OCI-M2 (cell line): ENCODE results near the gene JAGN1.
"Not testable (repeated sequence)": the region's sequence is repeated elsewhere in the genome, so short reads cannot be mapped to it uniquely, and the experiment has no call there.

Experiments
- DNase-seq: peaks from one replicate; lab custom pipeline; 2025; ENCODE audit not compliant: unreplicated experiment; lab: John Stamatoyannopoulos, UW

Gene JAGN1

DNA sequence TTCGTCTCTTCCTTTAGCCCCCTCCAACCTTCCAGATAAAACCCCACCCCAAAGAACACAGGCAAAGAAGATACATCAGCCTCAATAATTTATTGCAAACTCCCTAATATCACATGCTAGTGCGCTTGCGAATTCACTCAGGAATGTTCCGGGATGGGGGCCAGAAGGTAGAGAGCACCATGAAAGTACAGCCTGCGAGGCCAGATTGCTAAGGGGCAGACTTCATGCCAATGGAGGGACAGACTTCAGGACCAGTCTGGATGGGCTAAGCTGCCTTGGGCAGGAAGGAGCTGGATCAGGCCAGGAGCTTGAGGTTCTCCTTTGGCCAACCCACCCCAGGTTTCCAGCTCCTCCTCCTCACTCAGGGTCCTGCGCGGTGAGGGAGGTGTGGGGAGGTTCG, 23.8 kb upstream of the JAGN1 start:
- DNase-seq = no peak

- DNase-seq = no peak
Observed at GRCh38 chr3:9867106-9867505, 23.3 kb upstream of the JAGN1 start.

- DNase-seq = no peak
Observed at GRCh38 chr3:9869955-9870354, 20.5 kb upstream of the JAGN1 start.

GRCh38 chr3:9870978-9871377, 19.4 kb upstream of the JAGN1 start:
- DNase-seq = no peak

DNA sequence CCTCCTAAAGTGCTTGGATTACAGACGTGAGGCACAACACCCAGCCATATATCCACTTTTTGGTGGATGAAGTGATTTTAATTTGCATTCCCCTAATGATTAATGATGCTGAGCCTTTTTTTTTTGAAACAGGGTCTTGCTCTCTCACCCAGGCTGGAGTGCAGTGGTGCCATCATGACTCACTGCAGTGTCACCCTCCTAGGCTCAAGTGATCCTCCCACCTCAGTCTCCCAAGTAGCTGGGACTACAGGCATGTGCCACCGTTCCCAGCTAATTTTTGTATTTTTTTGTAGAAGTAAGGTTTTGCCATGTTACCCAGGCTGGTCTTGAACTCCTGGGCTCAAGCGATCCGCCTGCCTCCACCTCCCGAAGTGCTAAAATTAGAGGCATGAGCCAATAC, 18.3 kb upstream of the JAGN1 start:
- DNase-seq = not testable (repeated sequence)

- no peak for DNase-seq
Observed at GRCh38 chr3:9875448-9875847, 15.0 kb upstream of the JAGN1 start.

GRCh38 chr3:9876255-9876654, 14.2 kb upstream of the JAGN1 start:
- not testable (repeated sequence) for DNase-seq

- no peak for DNase-seq
Observed at GRCh38 chr3:9876991-9877390, 13.4 kb upstream of the JAGN1 start.

- DNase-seq = no peak
Observed at GRCh38 chr3:9878700-9879099, 11.7 kb upstream of the JAGN1 start.

- DNase-seq = no peak
Observed at GRCh38 chr3:9879830-9880549, 10.4 kb upstream of the JAGN1 start, which contains the start of gene CIDEC. Gene CIDEC, minus strand, starts transcription at chr3:9880253. Its CDS starts 1,767 bp downstream, at chr3:9878486.

DNA sequence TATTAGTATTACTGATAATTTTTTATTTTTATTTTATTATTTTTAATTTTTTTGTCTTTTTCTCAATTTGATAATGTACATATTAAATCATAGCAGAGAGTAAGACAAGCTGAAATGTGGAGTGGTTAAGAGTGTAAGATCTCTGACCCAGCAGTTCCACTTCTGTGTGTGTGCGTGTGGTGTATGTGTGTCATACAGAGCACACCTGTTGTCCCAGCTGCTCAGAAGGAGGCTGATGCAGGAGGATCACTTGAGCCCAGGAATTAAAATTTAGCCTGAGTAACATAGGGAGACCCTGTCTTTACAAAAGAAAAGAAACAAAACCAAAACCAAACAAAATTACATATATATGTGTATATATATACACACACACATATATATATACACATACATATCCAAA, 9.0 kb upstream of the JAGN1 start:
- no peak for DNase-seq

- no peak for DNase-seq
Observed at GRCh38 chr3:9883706-9884554, 6.5 kb upstream of the JAGN1 start.

- DNase-seq = no peak
Observed at GRCh38 chr3:9884555-9885165, 5.8 kb upstream of the JAGN1 start.

GRCh38 chr3:9886328-9886727, 4.1 kb upstream of the JAGN1 start:
- DNase-seq = no peak

DNA sequence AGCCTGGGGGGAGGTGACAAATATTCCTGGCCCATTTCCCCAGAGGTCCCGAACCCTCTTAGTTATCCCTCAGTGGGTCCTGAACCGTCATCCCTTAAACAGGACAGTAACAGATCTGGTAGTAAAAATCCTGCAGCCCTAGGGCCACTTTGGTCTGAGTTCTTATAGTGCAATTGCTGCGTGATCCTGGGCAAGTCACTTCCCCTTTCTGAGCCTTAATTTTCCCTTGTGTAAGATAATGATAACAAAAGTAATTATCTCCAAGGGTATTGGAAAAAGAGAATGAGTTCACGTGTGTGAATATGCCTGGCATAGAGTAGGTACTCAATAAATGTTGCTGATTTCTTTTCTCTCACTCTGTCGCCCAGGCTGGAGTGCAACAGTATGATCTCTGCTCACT, 2.9 kb upstream of the JAGN1 start:
- DNase-seq = no peak

DNA sequence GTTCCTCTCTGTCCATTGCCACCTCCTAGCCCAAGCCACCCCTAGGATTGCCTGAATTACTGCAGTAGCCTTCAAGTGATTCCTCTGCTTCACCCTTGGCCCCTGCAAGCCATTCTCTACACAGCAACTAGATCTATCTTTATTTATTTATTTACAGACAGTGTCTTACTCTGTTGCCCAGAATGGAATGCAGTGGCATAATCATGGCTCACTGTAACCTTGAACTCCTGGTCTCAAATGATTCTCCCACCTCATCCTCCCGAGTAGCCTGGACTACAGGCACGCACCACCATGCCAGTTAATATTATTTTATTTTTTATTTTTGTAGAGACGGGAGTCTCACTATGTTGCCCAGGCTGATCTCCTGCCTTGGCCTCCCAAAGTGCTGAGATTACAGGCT, 1.9 kb upstream of the JAGN1 start:
- DNase-seq = no peak

GRCh38 chr3:9889405-9889804, 1.0 kb upstream of the JAGN1 start:
- DNase-seq = no peak

- no peak for DNase-seq
Observed at GRCh38 chr3:9891072-9891622, 737 bp downstream of the JAGN1 start.

GRCh38 chr3:9893739-9894138, 3.3 kb downstream of the JAGN1 start:
- DNase-seq = no peak

GRCh38 chr3:9895715-9896114, 5.3 kb downstream of the JAGN1 start:
- DNase-seq = not testable (repeated sequence)

DNA sequence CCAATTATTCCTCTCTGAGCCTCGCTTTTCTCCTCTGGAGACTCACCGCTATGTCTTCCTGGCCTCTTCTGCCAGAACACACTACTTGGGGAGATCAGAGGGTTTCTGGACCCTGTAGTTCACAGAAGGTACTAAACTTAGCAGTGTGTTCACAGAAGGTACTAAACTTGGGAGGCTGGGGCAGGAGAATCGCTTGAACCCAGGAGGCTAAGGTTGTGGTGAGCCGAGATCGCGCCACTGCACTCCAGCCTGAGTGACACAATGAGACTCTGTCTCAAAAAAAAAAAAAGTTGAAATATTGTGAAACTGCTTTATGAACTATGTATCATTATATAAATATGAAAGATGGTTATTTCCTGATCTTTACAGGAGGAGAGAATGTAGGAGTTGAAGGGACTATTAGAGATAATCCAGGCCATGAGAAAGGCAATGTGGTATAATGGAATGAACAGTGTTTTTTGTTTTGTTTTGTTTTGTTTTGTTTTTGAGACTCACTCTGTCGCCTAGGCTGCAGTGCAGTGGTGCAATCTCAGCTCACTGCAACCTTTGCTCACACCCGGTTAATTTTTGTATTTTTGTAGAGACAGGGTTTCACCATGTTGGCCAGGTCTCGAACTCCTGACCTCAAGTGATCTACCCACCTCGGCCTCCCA, 6.5 kb downstream of the JAGN1 start:
- not testable (repeated sequence) for DNase-seq
